ENCODE results near the gene STX3. TPM values are rescaled to one million over a fixed set of nuclear protein-coding genes. Genes with fewer than 3 reads are reported as not detected.
A peak's percentile ranks its signal among the peaks of the same experiment; 100 is the strongest.

Gene STX3
- total RNA-seq, 2 experiments from 2014 or later, result 6.4 to 20.2 TPM

DNA sequence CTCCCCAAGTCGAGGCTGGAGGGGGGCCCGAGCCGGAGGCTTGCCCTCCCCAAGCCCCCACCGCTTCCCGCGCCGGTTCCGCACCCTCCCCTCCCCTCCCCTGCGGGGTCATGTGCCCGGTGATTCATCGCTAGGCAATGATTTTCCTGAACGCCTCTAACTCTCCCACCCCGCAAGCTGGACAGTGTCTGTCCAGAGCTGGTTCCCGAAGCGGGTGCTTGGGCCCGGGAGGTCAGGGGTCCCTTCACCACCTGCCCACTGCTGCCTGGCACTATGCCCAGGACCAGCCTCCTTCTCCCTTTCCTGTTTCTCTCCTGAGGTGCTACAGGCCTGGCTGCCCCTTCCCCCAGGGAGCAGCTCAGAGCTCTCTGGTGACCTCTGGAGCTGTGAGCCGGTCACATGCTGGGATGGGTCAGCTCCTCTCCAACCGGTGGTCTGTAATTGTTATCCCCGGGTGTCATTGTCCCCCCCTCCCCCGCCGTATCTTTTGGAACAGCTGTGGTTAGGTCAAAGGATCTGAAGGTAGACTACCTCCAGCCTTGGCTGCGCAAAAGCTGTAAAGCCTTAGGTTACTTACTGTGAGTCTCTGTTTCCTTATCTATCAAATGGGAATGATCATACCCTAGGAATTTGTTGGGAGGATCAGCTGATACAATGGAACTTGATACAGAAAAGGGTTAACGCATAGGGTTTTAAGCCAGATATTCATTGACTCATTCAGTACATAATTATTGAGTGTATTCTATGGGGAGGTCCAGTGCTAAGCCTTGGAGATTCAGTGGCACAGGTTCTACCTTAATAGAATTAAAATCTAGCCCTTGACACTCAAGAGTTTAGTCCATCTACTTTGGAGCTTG is 753 bp downstream of the STX3 start:
- ChIA-PET POLR2A (interaction anchor here (0.6 to 1.7 kb wide), 6 partner anchors 10 to 67 kb away, joined by 3 to 5 read pairs (median 4); no protein-coding TSS in a partner anchor), CTCF (ENCODE audit: unreplicated experiment) (interaction anchor here (0.8 to 0.9 kb wide), 3 partner anchors 9 to 63 kb away, joined by 3 read pairs; no protein-coding TSS in a partner anchor)
- intact Hi-C loops (cut with micrococcal nuclease; ENCODE audit: unreplicated experiment), result loop anchor here (2.0 kb wide), 2 partner anchors 55 to 163 kb away; partner anchors contain the start of gene MRPL16
- H3K4me3 ChIP-seq (ENCODE audit: low read depth, low read length, poor library complexity, severe bottlenecking), result peak overlapping the region; percentile 86
- H3K9me3 ChIP-seq (ENCODE audit: low read length), result no peaks in the 10 kb centered on the region
- peak overlapping the region; percentile 96 for H3K4me2 ChIP-seq (ENCODE audit: low read length)
- no peaks in the 10 kb centered on the region for H3K36me3 ChIP-seq (ENCODE audit: insufficient read depth, low read length)
- H3K79me2 ChIP-seq (ENCODE audit: insufficient read depth, low read depth, low read length), result no peaks in the 10 kb centered on the region
- H3K9me2 ChIP-seq (ENCODE audit: insufficient read depth, low read length), result no peaks in the 10 kb centered on the region
- no peak overlapping the region for H3K27ac ChIP-seq (ENCODE audit: low read depth, low read length, poor library complexity, severe bottlenecking)
- no peak for DNase-seq (ENCODE audit: low spot score)
- TF ChIP-seq EZH2phosphoT487 (IDR thresholded peaks at IDR 0.05; ENCODE audit: borderline replicate concordance, low read depth, low read length), result no peak
- TF ChIP-seq, protein P1, sequence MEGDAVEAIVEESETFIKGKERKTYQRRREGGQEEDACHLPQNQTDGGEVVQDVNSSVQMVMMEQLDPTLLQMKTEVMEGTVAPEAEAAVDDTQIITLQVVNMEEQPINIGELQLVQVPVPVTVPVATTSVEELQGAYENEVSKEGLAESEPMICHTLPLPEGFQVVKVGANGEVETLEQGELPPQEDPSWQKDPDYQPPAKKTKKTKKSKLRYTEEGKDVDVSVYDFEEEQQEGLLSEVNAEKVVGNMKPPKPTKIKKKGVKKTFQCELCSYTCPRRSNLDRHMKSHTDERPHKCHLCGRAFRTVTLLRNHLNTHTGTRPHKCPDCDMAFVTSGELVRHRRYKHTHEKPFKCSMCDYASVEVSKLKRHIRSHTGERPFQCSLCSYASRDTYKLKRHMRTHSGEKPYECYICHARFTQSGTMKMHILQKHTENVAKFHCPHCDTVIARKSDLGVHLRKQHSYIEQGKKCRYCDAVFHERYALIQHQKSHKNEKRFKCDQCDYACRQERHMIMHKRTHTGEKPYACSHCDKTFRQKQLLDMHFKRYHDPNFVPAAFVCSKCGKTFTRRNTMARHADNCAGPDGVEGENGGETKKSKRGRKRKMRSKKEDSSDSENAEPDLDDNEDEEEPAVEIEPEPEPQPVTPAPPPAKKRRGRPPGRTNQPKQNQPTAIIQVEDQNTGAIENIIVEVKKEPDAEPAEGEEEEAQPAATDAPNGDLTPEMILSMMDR (conservative IDR thresholded peaks at IDR 0.05; ENCODE audit: low read length), result no peak
- H2AFZ ChIP-seq (ENCODE audit: low read length), result peak overlapping the region; percentile 88
- peaks cover 16% of the 10 kb centered on the region for H3K4me1 ChIP-seq (ENCODE audit: insufficient read depth, low read length, poor library complexity, severe bottlenecking)
- H4K20me1 ChIP-seq (ENCODE audit: insufficient read depth, low read length), result no peaks in the 10 kb centered on the region
- BruUV-seq (replicated peaks), result TSS peak; percentile 67

DNA sequence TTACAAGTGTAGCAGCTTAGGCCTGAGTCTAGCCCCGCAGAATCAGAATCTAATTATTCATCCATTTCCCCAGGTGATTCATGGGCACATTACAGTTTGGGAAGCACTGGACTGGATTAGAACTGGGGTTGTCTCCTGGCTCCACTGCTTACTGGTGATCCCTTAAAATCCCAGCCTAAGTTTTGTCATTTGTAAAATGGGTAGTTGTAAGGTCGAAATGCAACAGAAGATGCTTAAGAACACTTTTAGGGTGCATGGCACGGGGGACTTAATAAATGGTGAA is 1.3 kb downstream of the STX3 start:
- CTCF ChIA-PET (ENCODE audit: unreplicated experiment), result no interaction called here
- Histone ChIP-seq H2AFZ (ENCODE audit: low read length) (no peak overlapping the region), H3K79me2 (ENCODE audit: insufficient read depth, low read depth, low read length) (no peaks in the 10 kb centered on the region), H3K27ac (ENCODE audit: low read depth, low read length, poor library complexity, severe bottlenecking) (no peak overlapping the region), H4K20me1 (ENCODE audit: insufficient read depth, low read length) (no peaks in the 10 kb centered on the region), H3K4me2 (ENCODE audit: low read length) (peak overlapping the region; percentile 96), H3K4me3 (ENCODE audit: low read depth, low read length, poor library complexity, severe bottlenecking) (peak overlapping the region; percentile 86), H3K36me3 (ENCODE audit: insufficient read depth, low read length) (no peaks in the 10 kb centered on the region), H3K9me3 (ENCODE audit: low read length) (no peaks in the 10 kb centered on the region), H3K9me2 (ENCODE audit: insufficient read depth, low read length) (no peaks in the 10 kb centered on the region), H3K4me1 (ENCODE audit: insufficient read depth, low read length, poor library complexity, severe bottlenecking) (peaks cover 16% of the 10 kb centered on the region)
- TF ChIP-seq, protein P1 (conservative IDR thresholded peaks at IDR 0.05; ENCODE audit: low read length), result no peak
- TF ChIP-seq EZH2phosphoT487 (IDR thresholded peaks at IDR 0.05; ENCODE audit: borderline replicate concordance, low read depth, low read length), result no peak
- BruUV-seq (replicated peaks), result no TSS peak
- POLR2A ChIA-PET, result interaction anchor here (0.6 to 1.7 kb wide), 3 partner anchors 16 to 45 kb away, joined by 4 to 5 read pairs (median 4); no protein-coding TSS in a partner anchor
- DNase-seq (ENCODE audit: low spot score), result no peak
- intact Hi-C loops (cut with micrococcal nuclease; ENCODE audit: unreplicated experiment), result no loop called here

DNA sequence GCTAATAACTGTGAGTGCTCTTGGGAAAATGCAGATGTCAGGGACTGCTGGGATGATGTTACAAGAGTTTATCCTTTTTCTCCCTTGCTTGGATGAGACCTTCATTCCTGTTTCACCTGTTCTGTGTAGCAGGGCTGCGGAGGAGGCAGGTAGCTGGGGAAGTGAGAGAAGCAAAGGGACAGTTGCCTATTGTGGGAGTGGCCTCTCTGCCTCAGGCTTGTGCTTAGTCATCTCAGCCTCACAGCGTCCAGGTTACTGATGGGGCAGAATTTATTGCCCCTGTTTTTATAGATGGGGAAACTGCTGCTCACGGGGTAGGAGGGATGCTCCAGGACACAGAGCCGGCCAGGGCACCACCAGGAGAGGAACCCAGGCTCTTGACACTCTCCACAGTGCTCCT is 1.7 kb downstream of the STX3 start:
- Histone ChIP-seq H2AFZ (ENCODE audit: low read length) (no peak overlapping the region), H3K9me3 (ENCODE audit: low read length) (no peaks in the 10 kb centered on the region), H3K4me2 (ENCODE audit: low read length) (peak overlapping the region; percentile 96), H3K4me1 (ENCODE audit: insufficient read depth, low read length, poor library complexity, severe bottlenecking) (peaks cover 16% of the 10 kb centered on the region), H4K20me1 (ENCODE audit: insufficient read depth, low read length) (no peaks in the 10 kb centered on the region), H3K27ac (ENCODE audit: low read depth, low read length, poor library complexity, severe bottlenecking) (no peak overlapping the region), H3K9me2 (ENCODE audit: insufficient read depth, low read length) (no peaks in the 10 kb centered on the region), H3K79me2 (ENCODE audit: insufficient read depth, low read depth, low read length) (no peaks in the 10 kb centered on the region), H3K4me3 (ENCODE audit: low read depth, low read length, poor library complexity, severe bottlenecking) (peak overlapping the region; percentile 86), H3K36me3 (ENCODE audit: insufficient read depth, low read length) (no peaks in the 10 kb centered on the region)
- intact Hi-C loops (cut with micrococcal nuclease; ENCODE audit: unreplicated experiment), result no loop called here
- BruUV-seq (replicated peaks), result no TSS peak
- no peak for TF ChIP-seq EZH2phosphoT487 (IDR thresholded peaks at IDR 0.05; ENCODE audit: borderline replicate concordance, low read depth, low read length)
- TF ChIP-seq, protein P1 (conservative IDR thresholded peaks at IDR 0.05; ENCODE audit: low read length), result no peak
- POLR2A ChIA-PET, result interaction anchor here (1.5 to 1.7 kb wide), 2 partner anchors 15 to 45 kb away, joined by 4 read pairs; no protein-coding TSS in a partner anchor
- CTCF ChIA-PET (ENCODE audit: unreplicated experiment), result no interaction called here
- DNase-seq (ENCODE audit: low spot score), result no peak

Data from OCI-LY7 (cell line).